B cell (primary cell): ENCODE data around the gene MOAP1.

Experiments used
- EZH2 ChIP-seq: IDR thresholded peaks from 2 replicates; pipeline ENCODE4 v1.6.1; 2012; ENCODE audit warnings: borderline replicate concordance, low read depth, mild to moderate bottlenecking, moderate library complexity, low read length; ENCODE audit not compliant: insufficient read depth, poor library complexity, severe bottlenecking
- TF ChIP-seq, protein P1 (sequence below): fragments of 200-600 bp; IDR thresholded peaks from one replicate; pipeline ENCODE4 v1.8.0; 2022; ENCODE audit warnings: antibody characterized with exemption, mild to moderate bottlenecking

DNA sequence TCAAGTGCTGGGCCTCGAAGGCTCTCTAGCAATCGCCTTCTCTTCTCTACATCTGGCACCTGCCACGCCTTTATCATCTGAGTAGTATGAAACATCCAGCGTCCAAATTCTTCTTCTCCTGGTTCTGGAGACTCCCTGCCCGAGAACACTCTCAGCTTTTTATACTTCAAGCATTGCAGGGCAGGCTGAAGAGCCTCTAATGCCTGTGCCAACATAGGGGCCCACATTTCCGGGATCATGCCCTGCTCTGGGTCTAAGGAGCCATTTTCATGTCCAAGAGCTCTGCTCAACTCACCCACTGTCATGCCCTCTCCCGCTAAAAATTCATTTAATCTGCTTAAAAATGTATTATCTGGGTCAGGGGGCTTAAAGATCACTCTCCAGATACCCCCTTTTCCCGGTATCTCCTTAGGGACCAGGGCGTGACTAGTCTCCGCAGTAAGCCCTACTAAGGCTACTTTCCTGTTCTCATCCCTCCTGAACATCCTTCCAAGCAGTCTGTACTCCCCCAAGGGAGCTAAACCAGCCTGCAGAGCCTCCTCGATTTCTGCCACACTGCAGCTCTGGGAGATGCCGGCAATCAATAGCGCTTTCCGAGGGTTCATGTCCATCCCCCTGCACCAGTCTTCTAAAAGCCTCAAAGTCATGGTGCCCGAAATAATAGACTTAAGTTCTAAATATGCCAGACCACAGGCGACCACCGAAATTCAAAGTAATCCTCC is 940 bp downstream of the MOAP1 start:
- TF ChIP-seq, protein P1, sequence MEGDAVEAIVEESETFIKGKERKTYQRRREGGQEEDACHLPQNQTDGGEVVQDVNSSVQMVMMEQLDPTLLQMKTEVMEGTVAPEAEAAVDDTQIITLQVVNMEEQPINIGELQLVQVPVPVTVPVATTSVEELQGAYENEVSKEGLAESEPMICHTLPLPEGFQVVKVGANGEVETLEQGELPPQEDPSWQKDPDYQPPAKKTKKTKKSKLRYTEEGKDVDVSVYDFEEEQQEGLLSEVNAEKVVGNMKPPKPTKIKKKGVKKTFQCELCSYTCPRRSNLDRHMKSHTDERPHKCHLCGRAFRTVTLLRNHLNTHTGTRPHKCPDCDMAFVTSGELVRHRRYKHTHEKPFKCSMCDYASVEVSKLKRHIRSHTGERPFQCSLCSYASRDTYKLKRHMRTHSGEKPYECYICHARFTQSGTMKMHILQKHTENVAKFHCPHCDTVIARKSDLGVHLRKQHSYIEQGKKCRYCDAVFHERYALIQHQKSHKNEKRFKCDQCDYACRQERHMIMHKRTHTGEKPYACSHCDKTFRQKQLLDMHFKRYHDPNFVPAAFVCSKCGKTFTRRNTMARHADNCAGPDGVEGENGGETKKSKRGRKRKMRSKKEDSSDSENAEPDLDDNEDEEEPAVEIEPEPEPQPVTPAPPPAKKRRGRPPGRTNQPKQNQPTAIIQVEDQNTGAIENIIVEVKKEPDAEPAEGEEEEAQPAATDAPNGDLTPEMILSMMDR: no peak
- no peak for TF ChIP-seq EZH2
